ENCODE data around the gene DYSF. TPM values are rescaled to one million over a fixed set of nuclear protein-coding genes. Genes with fewer than 3 reads are reported as not detected.

DYSF gene
- total and polyA plus RNA-seq, 2 donors (not counting 3 experiments of a cell fraction or from before 2014, with no cell fraction given) = 50.9 to 152 TPM

GRCh38 chr2:71669628-71670429, 216.5 kb downstream of the DYSF start:
- no peaks in the 10 kb centered on the region for H3K4me1 ChIP-seq (ENCODE audit: control insufficient read depth, extremely low read depth, insufficient read depth, low read length)
- POLR2A ChIA-PET = no interaction called here
- H3K9me1 ChIP-seq (replicated peaks; ENCODE audit: control insufficient read depth, extremely low read depth, insufficient read depth, low read length) = no peaks in the 10 kb centered on the region
- intact Hi-C loops (cut with micrococcal nuclease) = no loop called here
- no peak overlapping the region for H2AFZ ChIP-seq (ENCODE audit: low read depth, low read length)
- DNase-seq (ENCODE audit: low read depth, low spot score) (no peak), FAIRE-seq (no peak)
- dilution Hi-C loops (cut with MboI; ENCODE audit: extremely low pct_ligation_motif_present, low sequenced_read_pairs) = no loop called here
- no peaks in the 10 kb centered on the region for H3K79me2 ChIP-seq (ENCODE audit: control insufficient read depth, insufficient read depth, low read length)
- H3K4me3 ChIP-seq (replicated peaks in 1 of 3; ENCODE audit: insufficient read depth in 1 of 3, low read depth in 1 of 3, low read length in 3 of 3) = no peak overlapping the region
- no TSS peak for BruUV-seq (replicated peaks)
- no peaks in the 10 kb centered on the region for H4K20me1 ChIP-seq (replicated peaks; ENCODE audit: control insufficient read depth, extremely low read depth, insufficient read depth, low read length)
- CTCF ChIA-PET = interaction anchor here (1.8 kb wide), 1 partner anchor 129 kb away, joined by 5 read pairs; no protein-coding TSS in a partner anchor
- no peaks in the 10 kb centered on the region for H3K27me3 ChIP-seq (ENCODE audit: control insufficient read depth in 2 of 2, insufficient read depth in 2 of 2, low read length in 2 of 2)
- peaks cover 5 to 39% of the 10 kb centered on the region in 2 experiments for H3K36me3 ChIP-seq (ENCODE audit: control insufficient read depth in 2 of 2, extremely low read depth in 1 of 2, insufficient read depth in 2 of 2, low read length in 2 of 2)
- no peaks in the 10 kb centered on the region for H3K9me3 ChIP-seq (replicated peaks; ENCODE audit: control insufficient read depth, insufficient read depth, low read length)
- no peak overlapping the region for H3K27ac ChIP-seq (ENCODE audit: insufficient read depth, low read depth, low read length)
- TF ChIP-seq CTCF (IDR thresholded peaks at IDR 0.05; ENCODE audit: extremely low read depth in 1 of 2, insufficient read depth in 1 of 2, low read depth in 1 of 2, low read length in 2 of 2) (no peak), POLR2AphosphoS5 (IDR thresholded peaks at IDR 0.05; ENCODE audit: insufficient read depth, low read depth, low read length) (no peak), MYC (IDR thresholded peaks at IDR 0.05; ENCODE audit: low read depth, low read length) (no peak), FOS (IDR thresholded peaks at IDR 0.05; ENCODE audit: borderline replicate concordance, insufficient read depth, low read length) (no peak), GATA2 (IDR thresholded peaks at IDR 0.05; ENCODE audit: insufficient read depth, insufficient read length, low read depth, low read length) (no peak), JUN (IDR thresholded peaks at IDR 0.05; ENCODE audit: borderline replicate concordance, insufficient read depth, insufficient read length, low read depth) (no peak), EZH2 (IDR thresholded peaks at IDR 0.05; ENCODE audit: borderline replicate concordance, low read depth, low read length, severe bottlenecking) (no peak), MAX (IDR thresholded peaks at IDR 0.05; ENCODE audit: insufficient read depth, insufficient read length) (no peak), POLR2A (IDR thresholded peaks at IDR 0.05; ENCODE audit: low read depth, low read length) (no peak)
- no peak overlapping the region for H3K9ac ChIP-seq (replicated peaks; ENCODE audit: extremely low read depth, insufficient read depth, low read length)
- no peak overlapping the region for H3K4me2 ChIP-seq (ENCODE audit: insufficient read depth, low read length)

Measured in endothelial cell of umbilical vein (primary cell).